Astrocyte (in vitro differentiated cells and primary cell): ENCODE results near the gene ATP2A1. TPM values are rescaled to one million over a fixed set of nuclear protein-coding genes. Genes with fewer than 3 reads are reported as not detected.

ENCODE experiments used
- DNase-seq: peaks from one replicate; pipeline ENCODE4 v3.0.0-alpha.2; 2010; ENCODE audit warnings: low read depth
- FAIRE-seq: peaks from 2 replicates; lab custom pipeline; 2011; peaks lifted over from hg19 to GRCh38; lab: Jason Lieb, UNC
- H2AFZ ChIP-seq: 2 replicates; pipeline ENCODE4 v1.6.0; 2012; ENCODE audit warnings: low read depth, low read length, inconsistent platforms
- H3K27ac ChIP-seq: 2 replicates; pipeline ENCODE4 v1.5.1; 2011; ENCODE audit warnings: low read depth, low read length, inconsistent platforms
- H3K27me3 ChIP-seq: 2 replicates; pipeline ENCODE4 v1.6.0; 2011; ENCODE audit warnings: low read length, inconsistent platforms; ENCODE audit not compliant: insufficient read depth
- H3K36me3 ChIP-seq: 2 replicates; pipeline ENCODE4 v1.5.1; 2011; ENCODE audit warnings: low read length, inconsistent platforms; ENCODE audit not compliant: insufficient read depth
- H3K4me1 ChIP-seq: 2 replicates; pipeline ENCODE4 v1.5.1; 2011; ENCODE audit warnings: low read length, inconsistent platforms; ENCODE audit not compliant: insufficient read depth
- H3K4me2 ChIP-seq: 2 replicates; pipeline ENCODE4 v1.6.0; 2012; ENCODE audit warnings: low read length, inconsistent platforms
- H3K4me3 ChIP-seq: 2 replicates; pipeline ENCODE4 v1.5.1; 2011; ENCODE audit warnings: low read depth, mild to moderate bottlenecking, low read length, inconsistent platforms; ENCODE audit not compliant: insufficient read depth
- H3K79me2 ChIP-seq: 2 replicates; pipeline ENCODE4 v1.6.0; 2012; ENCODE audit warnings: mild to moderate bottlenecking, low read length, inconsistent platforms; ENCODE audit not compliant: insufficient read depth
- H3K9ac ChIP-seq: 2 replicates; pipeline ENCODE4 v1.6.0; 2012; ENCODE audit warnings: mild to moderate bottlenecking, low read length, inconsistent platforms
- H3K9me3 ChIP-seq: 2 replicates; pipeline ENCODE4 v1.5.1; 2012; ENCODE audit warnings: low read depth, mild to moderate bottlenecking, low read length, inconsistent platforms; ENCODE audit not compliant: insufficient read depth
- H4K20me1 ChIP-seq: 2 replicates; pipeline ENCODE4 v1.6.0; 2012; ENCODE audit warnings: low read length, inconsistent platforms; ENCODE audit not compliant: insufficient read depth
- H3K27ac Mint-ChIP-seq: one replicate; pipeline ENCODE4 v1.8.0; 2021; ENCODE audit warnings: mild to moderate bottlenecking, mixed read lengths; ENCODE audit not compliant: unreplicated experiment
- H3K27me3 Mint-ChIP-seq: one replicate; pipeline ENCODE4 v1.8.0; 2021; ENCODE audit warnings: low read depth, mixed read lengths; ENCODE audit not compliant: unreplicated experiment
- H3K36me3 Mint-ChIP-seq: one replicate; pipeline ENCODE4 v1.8.0; 2021; ENCODE audit warnings: low read depth, mixed read lengths; ENCODE audit not compliant: unreplicated experiment
- H3K4me1 Mint-ChIP-seq: one replicate; pipeline ENCODE4 v1.8.0; 2021; ENCODE audit warnings: low read depth, mixed read lengths; ENCODE audit not compliant: unreplicated experiment
- H3K4me3 Mint-ChIP-seq: one replicate; pipeline ENCODE4 v1.8.0; 2021; ENCODE audit warnings: mild to moderate bottlenecking, moderate library complexity, mixed read lengths; ENCODE audit not compliant: unreplicated experiment
- H3K9me3 Mint-ChIP-seq: one replicate; pipeline ENCODE4 v1.8.0; 2021; ENCODE audit warnings: mild to moderate bottlenecking, mixed read lengths; ENCODE audit not compliant: unreplicated experiment
- CTCF ChIP-seq: IDR thresholded peaks from 2 replicates; pipeline ENCODE4 v1.5.1; 2011; ENCODE audit warnings: low read depth, mild to moderate bottlenecking, inconsistent platforms, low read length, moderate library complexity; ENCODE audit not compliant: insufficient read depth
- EZH2 ChIP-seq: IDR thresholded peaks from 2 replicates; pipeline ENCODE4 v1.6.1; 2012; ENCODE audit warnings: mild to moderate bottlenecking, low read length, inconsistent platforms; ENCODE audit not compliant: insufficient read depth
- total RNA-seq: library from RNA; stranded (reverse); gene quantifications from 2 replicates; pipeline ENCODE4 v1.2.1, GENCODE V29; 2021

Gene ATP2A1
- total RNA-seq, 1 donor from 2014 or later, result 2.0 TPM

DNA sequence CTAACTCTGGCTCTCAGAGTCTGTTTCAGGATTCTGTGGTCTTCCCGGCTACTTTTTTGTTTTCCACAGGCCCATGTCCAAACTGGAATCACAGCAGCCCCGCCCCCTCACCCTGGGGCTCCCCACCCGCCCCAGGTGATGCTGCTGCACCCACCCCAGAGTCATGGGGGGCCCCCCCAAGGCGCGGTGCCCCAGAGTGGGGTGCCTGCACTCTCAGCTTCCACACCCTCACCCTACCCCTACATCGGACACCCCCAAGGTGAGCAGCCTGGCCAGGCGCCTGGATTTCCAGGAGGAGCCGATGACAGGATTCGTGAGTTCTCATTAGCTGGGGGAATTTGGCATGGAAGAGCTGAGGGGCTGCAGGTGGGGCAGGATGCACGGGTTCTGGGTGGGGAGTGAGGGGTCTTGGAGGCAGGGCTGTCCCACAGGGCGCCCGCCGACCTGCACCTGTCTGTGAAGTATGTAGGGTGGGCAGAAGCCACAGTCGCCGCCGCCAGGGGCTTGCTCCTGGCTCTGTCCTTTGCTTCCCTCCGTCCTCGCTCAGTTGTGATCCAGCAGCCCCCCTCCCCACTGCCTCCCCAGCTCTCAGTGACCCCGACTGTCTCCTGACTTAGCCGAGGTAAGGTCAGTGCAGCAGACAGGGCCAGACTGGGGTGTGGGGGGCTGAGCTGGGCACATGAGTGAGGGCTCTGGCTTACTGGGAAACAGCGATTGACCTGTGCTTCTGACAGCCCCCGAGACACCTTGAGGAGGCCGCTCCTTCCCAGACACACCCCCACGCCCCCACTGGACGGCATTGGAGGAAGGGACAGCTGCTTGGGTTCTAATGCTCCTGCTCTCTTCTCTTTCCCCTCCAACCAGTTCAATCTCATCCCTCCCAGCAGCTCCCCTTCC, 42.2 kb upstream of the ATP2A1 start:
- Histone ChIP-seq H3K9ac (no peak overlapping the region), H3K27me3 (no peaks in the 10 kb centered on the region), H3K36me3 (peaks cover 48% of the 10 kb centered on the region), H3K79me2 (peaks cover 16% of the 10 kb centered on the region), H3K9me3 (no peaks in the 10 kb centered on the region), H3K4me1 (no peaks in the 10 kb centered on the region), H3K27ac (no peak overlapping the region), H2AFZ (no peak overlapping the region), H3K4me2 (no peak overlapping the region), H3K4me3 (no peak overlapping the region), H4K20me1 (peaks cover 59% of the 10 kb centered on the region)
- no peaks in the 10 kb centered on the region for H3K9me3 Mint-ChIP-seq
- peaks cover 2% of the 10 kb centered on the region for H3K4me1 Mint-ChIP-seq
- TF ChIP-seq EZH2 (no peak), CTCF (no peak)
- no peaks in the 10 kb centered on the region for H3K27me3 Mint-ChIP-seq
- no peak overlapping the region for H3K4me3 Mint-ChIP-seq
- peaks cover 29% of the 10 kb centered on the region for H3K36me3 Mint-ChIP-seq
- H3K27ac Mint-ChIP-seq, result no peak overlapping the region
- no peak for DNase-seq
- FAIRE-seq, result no peak

DNA sequence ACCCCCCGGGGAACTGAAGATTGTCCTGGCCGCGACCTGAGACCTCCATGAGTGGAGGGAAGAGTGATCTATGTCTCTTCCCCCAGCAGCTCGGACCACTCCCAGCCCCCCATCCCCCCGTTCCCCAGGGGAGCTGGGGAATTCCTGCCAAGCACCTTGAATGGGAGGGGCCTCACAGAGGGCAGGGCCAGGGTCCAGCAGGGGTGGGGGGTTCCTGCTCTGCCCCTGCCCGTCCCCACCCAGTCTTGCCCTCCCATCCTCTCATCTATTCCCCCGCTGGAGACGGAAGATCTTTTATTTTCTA, 41.6 kb upstream of the ATP2A1 start:
- H3K4me3 ChIP-seq, result no peak overlapping the region
- peaks cover 48% of the 10 kb centered on the region for H3K36me3 ChIP-seq
- H3K9me3 ChIP-seq, result no peaks in the 10 kb centered on the region
- DNase-seq (no peak), FAIRE-seq (no peak)
- no peaks in the 10 kb centered on the region for H3K4me1 ChIP-seq
- H4K20me1 ChIP-seq, result peaks cover 53% of the 10 kb centered on the region
- Mint-ChIP-seq H3K4me1 (peaks cover 1% of the 10 kb centered on the region), H3K9me3 (no peaks in the 10 kb centered on the region), H3K36me3 (peaks cover 27% of the 10 kb centered on the region), H3K27me3 (no peaks in the 10 kb centered on the region), H3K27ac (no peak overlapping the region), H3K4me3 (no peak overlapping the region)
- H3K9ac ChIP-seq, result no peak overlapping the region
- no peaks in the 10 kb centered on the region for H3K27me3 ChIP-seq
- no peak overlapping the region for H3K4me2 ChIP-seq
- no peak for TF ChIP-seq EZH2
- TF ChIP-seq CTCF, result no peak
- no peak overlapping the region for H3K27ac ChIP-seq
- H2AFZ ChIP-seq, result no peak overlapping the region
- peaks cover 14% of the 10 kb centered on the region for H3K79me2 ChIP-seq
